Measurements from ENCODE around the gene FBL.

DNA sequence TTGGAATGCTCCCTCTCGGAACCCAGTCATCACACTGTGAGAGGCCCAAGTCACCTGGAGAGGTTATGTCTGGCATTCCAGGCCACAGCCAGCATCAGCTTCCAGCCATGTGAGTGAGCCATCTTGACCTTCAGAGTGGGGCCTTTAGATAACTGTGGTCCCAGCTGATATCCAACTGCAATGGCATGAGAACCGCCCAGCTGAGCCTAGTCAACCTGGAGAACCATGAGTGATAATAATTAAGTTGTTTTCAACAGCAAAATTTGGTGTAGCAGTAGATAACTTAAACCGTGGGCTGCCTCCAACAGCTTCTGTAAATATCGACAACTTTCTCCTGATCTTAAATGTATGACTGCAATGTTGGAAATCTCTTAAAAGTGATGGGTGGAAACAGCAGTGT is 36.8 kb downstream of the FBL start:
- TF ChIP-seq CTCF (IDR thresholded peaks at IDR 0.05; ENCODE audit: insufficient read depth, low read depth, low read length) (no peak), EZH2 (IDR thresholded peaks at IDR 0.05; ENCODE audit: insufficient read depth, low read length) (no peak)

Measured in astrocyte (in vitro differentiated cells and primary cell).